Neural progenitor cell (in vitro differentiated cells): ENCODE results near the gene TRANK1.

Experiments
- CTCF ChIP-seq: fragments of 200-600 bp; sonication (generic); IDR thresholded peaks from 2 replicates; pipeline ENCODE4 v1.5.1; 2017; ENCODE audit warnings: antibody characterized with exemption, mild to moderate bottlenecking
- EZH2phosphoT487 ChIP-seq: fragments of 200-600 bp; sonication (generic); IDR thresholded peaks from 2 replicates; pipeline ENCODE4 v1.6.1; 2017; ENCODE audit warnings: antibody characterized with exemption

DNA sequence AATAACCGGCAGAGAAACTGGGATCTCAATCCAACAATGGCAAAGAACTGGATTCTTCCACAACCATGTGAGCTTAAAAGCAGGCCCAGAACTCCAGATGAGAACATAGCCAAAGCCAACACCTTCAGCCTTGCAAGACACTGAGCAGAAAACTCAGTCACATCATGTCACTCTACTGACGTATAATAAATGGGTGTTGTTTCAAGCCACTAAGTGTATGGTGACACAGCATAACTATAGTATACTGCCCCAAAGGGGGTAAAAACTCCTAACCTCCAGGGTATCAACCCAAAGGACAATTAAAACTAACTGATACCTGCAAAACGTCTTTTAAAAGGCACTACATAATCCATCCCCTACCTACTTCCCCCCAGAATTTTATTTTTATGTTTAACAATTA lies 69.5 kb downstream of the TRANK1 start:
- TF ChIP-seq CTCF (no peak), EZH2phosphoT487 (no peak)
